GM21737 (cell line): ENCODE measurements around the gene STC2.

ENCODE experiments used
- ATAC-seq: cut with Tn5 transposase; IDR thresholded peaks from one replicate; pipeline ENCODE4 v1.9.1; 2021; ENCODE audit warnings: mild to moderate bottlenecking, moderate library complexity; ENCODE audit not compliant: unreplicated experiment

STC2 gene

DNA sequence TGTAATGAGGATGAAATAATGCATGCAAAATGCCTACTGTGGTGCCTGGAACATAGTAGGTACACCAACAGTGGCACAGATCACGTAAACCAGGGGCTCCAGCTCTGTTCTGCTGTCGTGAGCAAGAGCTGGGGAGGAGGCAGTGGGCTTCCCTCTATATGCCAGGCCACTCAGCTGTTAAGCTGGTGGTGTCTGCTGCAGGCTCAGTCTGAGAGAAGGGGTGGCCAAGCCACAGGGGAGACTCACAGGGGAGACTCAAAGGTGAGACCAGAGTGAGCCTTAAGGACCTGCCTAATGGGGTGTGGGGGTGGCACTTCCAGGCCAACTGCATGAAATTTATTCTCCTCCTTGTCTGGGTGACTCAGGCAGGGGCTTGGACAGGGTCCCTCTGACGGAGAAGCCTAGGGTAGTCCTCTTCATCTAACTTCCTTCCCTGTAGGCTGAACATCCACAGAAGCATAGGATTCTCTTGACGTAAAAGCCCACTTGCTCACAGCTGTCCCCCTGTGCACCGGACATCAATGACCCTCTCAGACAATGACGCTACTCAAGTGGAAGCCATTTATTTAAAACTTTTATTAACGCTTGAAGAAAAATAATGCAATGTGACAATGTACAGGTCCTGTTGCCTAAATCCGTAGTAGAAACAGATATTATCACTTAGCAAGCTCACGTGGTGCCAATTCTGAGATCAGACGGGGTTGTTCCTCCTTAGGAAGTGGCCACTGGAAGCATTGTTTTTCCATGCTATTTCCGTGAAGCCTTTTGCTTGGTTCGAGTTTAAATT, 13.9 kb downstream of the STC2 start:
- ATAC-seq: no peak

DNA sequence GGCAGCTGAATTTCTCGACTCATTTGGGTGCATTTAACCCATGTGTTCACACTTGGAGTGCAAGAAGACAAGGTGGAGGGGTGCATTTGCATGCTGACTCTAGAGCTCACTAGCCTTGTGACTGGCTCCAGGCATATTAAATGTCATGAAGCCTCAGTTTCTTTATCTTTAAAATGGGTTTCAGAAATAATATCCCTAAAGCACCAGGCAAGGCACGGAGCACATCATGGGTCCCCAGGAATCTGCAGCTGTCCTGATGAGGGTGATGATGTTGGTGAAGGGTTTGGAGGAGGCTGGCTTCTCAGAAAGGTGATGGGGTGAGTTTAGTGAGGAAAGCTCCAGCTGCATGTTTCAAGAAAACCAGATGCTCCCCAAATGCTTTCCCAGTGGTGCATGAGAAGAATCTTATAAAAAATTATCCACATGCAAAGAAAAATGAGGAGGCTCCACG, 14.8 kb downstream of the STC2 start:
- ATAC-seq: no peak

DNA sequence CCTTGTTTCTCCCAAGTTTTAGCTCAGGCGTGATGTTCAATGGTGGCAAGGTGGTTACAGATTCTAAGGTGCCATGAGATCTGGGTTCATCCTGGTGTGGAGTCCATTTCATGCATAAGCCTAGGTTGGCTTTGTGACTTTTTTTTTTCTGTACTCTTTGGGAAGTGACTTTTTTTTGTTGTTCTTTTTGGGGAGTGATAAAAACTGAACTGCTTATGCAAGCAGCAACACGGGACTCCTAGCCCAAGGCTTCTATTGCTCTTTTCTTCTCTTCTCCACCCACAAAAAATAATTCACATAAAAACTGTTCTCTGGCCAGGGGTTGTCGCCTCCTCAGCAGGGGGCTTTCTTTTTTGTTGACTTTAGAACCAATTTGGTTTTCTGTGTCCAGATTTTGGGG, 15.4 kb downstream of the STC2 start:
- no peak for ATAC-seq

DNA sequence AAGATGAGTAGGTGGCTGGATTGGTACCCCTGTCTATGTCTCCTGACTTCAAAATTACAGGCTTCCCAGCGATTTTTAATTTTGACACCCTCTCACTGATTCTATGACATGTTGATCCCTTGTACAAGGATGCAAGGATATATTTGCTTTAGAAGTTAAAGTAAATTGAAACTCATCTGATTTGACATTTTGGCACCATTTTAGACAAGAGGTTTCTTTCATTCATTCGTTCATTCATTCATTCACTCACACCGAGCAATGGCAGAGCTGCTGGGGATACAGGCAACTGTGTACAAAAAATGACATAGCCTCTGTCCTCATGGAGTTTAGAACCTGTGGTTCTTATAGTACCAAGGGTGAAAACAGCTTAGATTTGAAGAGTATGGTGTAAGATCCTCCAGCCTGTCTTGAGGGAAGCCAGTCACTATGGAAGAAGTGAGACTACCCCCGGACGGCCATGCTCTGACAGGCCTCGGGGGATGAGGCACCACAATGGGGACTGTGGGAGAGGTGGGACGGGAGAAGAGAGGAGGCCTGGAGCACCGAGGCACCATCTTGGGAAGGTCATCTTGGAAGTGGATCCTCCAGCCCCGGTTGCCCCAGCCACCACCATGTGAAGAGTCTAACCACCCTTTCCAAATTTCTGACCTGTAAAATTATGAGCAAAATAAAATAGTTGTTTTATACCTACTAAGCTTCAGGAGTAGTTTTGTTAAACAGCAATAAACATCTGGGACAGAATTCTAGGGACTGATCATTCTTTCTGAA, 16.2 kb downstream of the STC2 start:
- no peak for ATAC-seq

DNA sequence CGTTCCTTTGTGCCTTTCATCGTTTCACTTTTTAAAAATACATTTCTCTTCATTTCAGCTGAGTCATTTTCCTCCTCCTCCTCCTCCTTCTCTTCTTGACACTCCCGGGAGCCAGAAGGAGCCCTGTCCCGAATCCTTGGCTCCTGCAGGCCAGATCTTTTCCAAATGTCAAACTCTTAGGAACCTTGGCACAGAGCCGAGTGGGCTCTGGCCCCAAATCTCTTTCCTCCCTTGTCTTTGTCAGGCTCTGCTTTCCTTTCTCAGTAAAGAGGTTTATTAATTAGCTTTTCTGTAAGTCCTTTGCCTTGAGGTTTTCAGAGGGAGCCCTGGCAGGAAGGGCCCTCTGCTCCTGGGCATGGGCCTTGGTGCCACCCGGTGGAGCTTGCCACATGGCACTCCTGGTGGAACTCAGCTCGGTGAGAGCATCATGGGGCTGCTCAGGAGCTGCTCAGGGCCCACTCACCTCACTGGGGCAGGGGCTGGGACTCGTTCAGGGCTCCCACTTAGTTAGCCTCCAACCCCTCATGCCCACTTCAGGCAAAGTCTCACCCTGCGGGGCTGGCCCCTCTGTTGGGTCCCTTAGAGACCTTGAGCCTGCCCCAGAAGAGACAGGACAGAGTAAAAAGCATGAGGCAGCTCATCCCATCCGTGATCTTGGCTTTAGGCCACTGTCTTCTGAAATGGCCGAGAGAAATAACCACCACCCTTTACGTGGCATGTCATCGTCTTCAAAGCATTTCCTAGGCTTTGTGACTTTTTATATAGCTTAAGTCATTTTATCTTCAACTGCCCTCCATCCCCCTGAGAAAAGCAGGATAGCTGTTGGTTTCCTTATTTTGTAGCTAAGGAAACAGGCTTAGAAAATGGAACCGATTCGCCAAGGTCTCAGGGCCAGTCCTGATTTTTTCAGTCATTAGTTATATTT, 17.1 kb downstream of the STC2 start:
- no peak for ATAC-seq

DNA sequence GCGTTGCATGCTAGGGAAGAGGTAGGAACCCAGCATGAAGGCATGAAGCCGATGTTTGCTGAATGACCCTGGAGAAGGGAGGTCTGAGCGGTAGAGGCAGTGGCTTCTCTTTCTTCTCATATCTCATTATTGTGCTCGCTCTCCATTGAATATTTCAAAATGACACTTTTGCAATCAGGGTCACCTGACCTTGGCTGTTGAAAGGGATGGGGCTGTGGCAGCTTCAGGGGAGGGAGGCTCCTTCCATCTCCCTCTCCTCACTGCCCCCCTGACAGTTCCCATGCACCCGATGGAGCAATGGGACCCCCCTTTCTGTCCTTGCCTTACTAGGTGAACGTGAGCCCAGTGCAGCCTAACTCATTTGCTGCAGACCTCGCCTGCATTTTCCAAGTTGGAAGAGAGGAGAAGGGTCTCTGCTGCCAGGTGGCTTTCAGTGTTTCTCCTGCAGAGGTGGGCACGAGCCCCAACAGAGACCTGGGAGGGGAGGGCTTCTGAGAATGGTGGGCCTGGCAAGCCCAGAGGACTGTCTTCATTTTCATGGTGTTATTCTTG, 17.9 kb downstream of the STC2 start:
- no peak for ATAC-seq

DNA sequence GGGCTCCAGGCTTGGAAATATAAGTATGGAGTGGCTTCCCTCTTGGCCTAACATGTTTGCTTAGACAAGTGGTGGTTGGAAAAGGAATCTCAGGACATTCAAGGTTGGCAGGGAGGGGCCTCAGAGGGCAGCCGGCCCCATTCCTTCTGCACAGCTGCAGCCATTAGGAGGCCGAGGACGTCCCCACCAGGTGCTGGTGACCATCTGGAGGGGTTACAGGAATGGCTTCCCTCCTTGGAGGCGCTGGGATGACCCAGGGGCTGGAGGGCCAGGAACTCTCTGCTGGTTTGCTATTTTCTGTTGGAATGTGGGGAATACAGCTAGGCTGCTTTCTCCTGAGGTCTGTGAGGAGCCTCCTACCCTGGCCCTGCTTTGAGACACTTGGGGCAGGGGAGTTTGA, 18.5 kb downstream of the STC2 start:
- no peak for ATAC-seq

DNA sequence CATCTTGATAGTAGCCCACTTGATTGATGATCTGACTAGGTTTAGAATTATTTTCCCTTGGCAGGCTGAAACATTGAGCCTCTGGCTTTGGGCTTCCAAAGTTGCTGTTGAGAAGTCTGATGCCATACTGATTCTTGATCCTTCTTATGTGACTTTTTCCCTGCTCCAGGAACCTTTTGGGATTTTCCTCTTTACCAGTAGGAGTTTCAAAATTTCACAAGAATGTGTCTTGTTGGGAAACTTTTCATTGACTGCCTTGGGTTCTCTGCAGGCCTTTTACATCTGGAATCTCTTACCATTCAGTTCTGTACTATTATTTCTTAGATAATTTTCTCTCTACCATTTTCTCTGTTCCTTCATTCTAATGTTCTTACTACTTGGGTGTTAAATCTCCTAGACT, 20.0 kb downstream of the STC2 start:
- ATAC-seq: no peak

DNA sequence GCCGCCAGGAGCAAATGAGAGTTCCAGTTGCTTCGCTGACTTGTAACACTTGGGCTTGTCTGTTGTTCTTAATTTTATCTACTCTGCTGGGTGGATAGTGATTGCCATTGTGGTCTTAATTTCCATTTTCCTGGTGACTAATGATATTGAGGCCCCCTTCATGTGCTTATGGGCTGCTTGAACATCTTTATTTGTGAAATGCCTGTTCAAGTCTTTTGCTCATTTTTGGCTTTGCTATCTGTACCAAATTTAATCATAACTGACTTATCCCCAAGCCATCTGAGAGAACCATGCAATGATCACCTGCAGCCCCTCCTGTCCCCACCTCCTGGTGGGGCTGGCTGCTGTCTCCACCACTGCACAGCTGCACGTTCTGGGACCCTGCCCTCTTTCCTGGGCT, 20.5 kb downstream of the STC2 start:
- ATAC-seq: no peak

DNA sequence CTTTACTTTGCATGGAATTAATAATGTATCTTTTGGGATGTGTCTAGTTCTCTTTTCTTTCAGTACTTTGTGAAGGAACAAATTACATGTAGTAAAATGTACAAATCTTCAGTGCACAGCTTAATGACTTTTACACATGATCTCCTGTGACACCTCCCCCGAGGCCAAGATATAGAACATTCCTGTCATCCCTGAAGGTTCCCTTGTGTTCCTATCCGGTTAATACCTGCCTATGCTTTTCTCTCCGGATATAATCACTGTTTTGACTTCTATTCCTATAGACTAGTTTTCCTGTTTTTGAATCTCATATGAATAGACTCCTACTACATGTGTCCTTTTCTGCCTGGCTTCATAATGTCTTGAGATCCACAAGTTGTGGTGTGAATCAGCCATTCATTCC, 21.5 kb downstream of the STC2 start:
- ATAC-seq: no peak

DNA sequence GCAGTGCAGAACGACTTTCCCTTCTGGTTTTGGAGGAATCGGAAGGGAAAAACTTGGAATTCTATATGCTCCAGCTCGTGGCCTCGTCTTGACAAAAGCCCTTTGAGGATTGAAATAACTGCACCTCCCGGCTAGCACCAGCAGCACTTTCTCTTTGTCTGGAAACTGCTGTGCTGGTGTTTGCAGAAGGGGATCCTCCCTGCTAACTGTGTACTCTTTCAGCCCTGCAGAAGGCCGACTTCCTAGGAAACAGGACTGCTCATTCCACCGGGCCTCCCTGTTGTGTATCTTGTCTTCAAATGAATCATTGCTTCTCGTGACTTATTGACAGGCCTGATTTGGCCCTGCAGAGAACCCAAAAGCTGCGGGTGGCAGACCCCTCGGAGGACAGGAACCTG, 23.6 kb downstream of the STC2 start:
- no peak for ATAC-seq

DNA sequence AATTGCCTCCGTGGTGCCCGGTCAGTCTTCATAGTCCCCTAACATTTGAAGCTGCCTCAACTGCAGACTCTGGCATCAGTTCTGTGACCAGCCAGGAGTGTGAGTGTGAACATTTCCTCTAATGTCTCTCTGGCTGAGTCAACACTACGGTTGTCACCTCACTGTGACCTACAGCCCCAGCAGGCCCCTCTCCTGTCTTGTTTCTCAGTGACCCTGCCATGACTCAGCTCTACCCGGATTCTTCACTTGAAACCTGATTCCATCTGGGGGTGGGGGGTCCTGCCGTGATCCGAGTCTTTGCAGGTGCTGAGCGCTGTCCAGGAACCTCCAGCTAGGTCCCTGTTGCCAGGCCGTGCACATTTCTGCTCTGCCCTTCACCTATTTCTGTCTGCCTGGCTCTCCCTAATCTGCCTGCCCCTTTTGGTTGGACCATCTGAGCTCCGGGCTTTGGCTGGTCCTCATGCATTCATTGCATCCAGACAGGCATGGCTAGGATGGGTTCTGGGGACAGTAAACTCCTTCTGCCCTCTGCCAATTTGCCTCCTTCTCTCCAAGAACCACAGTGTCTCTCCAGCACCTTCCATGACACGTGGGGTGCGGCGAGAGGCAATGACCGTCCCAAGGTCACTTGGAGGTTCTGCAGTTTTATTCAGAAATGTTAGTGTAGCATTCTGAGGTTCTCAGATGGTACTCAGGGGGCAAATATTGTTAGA, 24.2 kb downstream of the STC2 start:
- ATAC-seq: no peak

DNA sequence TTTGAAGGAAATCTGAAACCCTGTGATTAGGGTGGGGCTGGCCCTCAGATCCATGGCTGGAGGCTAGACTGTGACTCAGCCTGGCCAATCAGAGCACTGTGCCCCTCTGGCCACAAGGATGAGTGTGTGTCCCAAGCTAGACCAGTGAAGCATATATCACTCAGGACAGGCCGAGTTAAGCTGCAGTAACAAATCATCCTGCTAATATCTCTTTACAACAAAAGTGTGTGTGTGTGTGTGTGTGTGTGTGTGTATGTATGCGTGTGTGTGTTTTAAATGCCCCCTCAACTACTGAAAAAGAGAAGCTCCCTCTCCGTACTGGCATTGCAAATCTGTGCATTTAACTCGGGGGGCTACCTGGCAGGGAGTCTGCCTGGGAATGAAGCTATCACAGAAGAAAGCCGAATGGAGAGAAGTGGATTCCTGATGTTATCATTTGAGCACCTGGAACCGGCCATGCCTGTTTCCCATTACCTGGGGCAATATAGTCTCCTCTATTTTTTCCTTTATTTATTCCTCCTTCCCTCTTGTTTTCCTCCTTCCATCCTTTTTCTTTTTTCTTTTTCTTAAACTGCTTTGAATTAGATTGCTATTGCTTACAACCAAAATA, 25.6 kb downstream of the STC2 start:
- no peak for ATAC-seq

DNA sequence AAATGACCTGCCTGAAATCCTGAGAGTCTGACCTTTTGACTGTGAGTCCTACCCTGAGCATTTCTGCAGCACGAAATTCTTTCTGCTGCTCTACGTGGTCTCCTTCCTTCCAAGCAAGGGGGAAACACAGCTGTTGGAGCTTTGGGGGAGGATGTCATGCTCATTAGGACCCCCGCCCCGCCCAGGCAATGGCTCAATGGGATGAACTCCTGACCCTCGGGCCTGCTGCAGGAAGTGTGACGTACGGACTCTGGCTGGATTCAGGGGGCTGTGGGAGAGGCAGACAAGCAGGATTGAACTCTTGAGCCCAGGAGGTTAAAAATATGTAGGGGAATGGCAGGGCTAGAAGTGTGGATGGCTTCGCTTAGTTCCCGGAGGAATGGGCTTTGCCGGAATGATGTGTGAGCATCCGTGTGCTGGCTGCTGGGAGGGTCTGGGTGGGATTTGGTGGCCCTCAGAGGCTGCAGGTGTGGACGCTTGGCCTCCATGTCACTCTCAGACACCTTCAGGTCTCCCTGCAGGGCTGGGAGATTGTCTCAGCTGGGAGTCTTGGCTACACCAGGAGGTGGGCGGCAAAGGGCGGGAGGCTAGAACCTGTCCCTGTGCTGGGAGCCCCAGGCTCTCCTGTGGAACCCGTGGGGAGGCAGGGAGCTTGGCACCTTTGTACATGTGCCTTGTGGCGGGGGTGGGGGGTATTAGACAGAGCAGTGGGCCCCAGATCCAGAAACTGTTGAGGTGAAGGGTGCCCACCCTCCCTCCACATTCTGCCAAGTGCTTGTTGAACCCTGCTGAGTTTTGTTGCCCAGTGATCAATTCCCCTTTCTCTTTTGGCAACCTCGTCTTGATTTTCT, 26.3 kb downstream of the STC2 start:
- ATAC-seq: no peak

DNA sequence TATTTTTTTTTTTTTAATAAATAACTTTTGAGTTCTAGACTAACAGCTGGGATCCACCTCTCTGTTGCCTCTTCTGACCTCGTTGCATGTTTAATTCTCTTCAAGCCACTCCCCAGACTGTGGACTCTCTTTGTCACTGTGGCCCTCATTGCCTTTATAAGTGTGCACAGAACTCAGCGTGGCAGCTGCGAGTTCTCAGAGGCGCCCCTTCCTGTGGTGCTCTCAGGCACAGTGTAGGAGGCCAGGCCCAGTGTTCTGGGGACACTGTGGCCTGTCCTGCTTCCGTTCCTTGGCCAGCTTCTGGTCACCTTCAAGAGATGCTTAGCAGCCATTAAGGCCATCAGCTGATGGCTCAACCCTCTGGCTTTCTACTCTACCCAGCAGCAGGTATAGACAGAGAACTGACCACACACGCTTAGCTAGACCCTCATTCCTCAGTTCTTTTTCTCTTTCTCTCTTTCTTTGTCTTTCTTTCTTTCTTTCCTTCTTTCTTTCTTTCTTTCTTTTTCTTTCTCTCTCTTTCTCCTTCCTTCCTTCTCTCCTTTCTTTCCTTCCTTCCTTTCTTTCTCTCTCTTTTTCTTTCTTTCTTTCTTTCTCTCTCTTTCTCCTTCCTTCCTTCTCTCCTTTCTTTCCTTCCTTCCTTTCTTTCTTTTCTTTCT, 27.7 kb downstream of the STC2 start:
- ATAC-seq: no peak

DNA sequence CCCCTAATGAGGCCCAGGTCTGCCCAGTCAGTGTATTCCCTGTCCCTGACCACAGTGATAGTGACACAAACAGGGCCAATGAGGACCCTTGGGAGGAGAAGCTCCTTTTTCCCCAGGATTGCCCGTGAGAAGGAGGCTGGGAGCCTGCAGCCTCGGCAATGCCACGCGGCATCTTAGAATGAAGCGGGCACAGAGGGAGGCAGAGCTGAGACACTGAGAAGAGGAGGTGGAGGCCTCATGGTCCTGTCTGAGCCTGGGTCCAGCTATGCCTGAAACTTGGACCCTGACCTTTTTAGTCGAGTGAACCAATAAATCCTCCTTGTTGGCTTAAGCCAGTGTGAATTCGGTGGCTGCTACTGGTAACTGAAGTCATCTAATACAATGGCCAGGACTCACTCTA, 28.4 kb downstream of the STC2 start:
- ATAC-seq: no peak

DNA sequence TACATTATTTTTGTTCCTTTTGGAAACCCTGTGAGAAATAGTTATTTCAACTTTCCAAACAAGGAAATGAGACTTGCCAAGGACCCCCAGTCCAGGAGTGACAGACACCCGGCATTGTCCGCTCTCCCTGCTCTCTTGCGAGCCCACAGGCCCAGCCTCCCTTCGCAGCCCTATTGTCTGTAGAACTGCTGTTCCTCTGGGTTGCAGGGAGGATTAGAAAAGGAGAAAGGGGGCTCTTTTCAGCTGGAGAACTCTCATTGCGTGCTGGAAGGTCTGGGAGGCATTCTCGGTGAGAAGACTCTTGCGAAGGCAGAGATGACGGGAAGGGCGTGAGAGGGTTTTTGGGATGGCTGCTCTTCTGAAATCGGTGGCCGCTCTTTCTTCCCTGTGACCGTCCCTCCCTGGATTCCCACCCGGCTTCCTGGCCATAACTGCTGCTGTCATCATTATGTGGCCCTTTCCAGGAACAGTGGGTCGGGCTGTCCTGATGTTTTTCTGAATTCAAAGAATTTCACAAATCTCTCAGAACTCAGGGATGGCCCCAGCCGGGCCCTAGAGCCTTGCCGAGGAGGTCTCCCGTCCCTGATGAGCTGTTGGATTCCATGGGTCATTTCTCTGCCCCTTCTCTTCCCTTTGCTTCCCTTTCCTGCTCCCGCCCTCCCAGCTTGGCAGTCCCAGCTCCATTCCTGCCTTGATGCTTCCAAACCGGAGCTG, 29.8 kb downstream of the STC2 start:
- no peak for ATAC-seq

DNA sequence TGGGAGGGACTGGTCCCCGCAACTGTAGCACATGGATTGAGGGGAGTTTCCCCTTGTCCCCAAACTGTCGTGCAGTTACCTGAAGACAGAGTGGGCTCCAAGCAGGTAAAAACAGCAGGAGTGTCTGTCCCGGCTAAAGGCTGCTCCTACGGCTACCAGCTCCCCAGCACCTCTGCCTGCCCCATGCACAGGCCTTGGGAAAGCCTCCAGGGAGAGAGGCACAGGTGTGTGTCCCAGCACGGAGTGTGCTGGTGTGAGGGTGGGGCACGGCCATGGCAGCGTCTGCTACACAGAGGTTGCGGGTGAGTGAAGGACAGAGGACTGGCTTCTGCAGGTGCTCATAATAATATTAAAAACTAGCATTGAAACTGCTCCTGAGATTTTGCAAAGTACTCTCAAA, 30.4 kb downstream of the STC2 start:
- no peak for ATAC-seq
